Astrocyte (in vitro differentiated cells and primary cell): Measurements from ENCODE around the gene CACNA1H. TPM values are rescaled to one million over a fixed set of nuclear protein-coding genes. Genes with fewer than 3 reads are reported as not detected.

Source experiments
- DNase-seq: peaks from one replicate; pipeline ENCODE4 v3.0.0-alpha.2; 2010; ENCODE audit warnings: low read depth
- FAIRE-seq: peaks from 2 replicates; lab custom pipeline; 2011; peaks lifted over from hg19 to GRCh38; lab: Jason Lieb, UNC
- H2AFZ ChIP-seq: 2 replicates; pipeline ENCODE4 v1.6.0; 2012; ENCODE audit warnings: low read depth, low read length, inconsistent platforms
- H3K27ac ChIP-seq: 2 replicates; pipeline ENCODE4 v1.5.1; 2011; ENCODE audit warnings: low read depth, low read length, inconsistent platforms
- H3K27me3 ChIP-seq: 2 replicates; pipeline ENCODE4 v1.6.0; 2011; ENCODE audit warnings: low read length, inconsistent platforms; ENCODE audit not compliant: insufficient read depth
- H3K36me3 ChIP-seq: 2 replicates; pipeline ENCODE4 v1.5.1; 2011; ENCODE audit warnings: low read length, inconsistent platforms; ENCODE audit not compliant: insufficient read depth
- H3K4me1 ChIP-seq: 2 replicates; pipeline ENCODE4 v1.5.1; 2011; ENCODE audit warnings: low read length, inconsistent platforms; ENCODE audit not compliant: insufficient read depth
- H3K4me2 ChIP-seq: 2 replicates; pipeline ENCODE4 v1.6.0; 2012; ENCODE audit warnings: low read length, inconsistent platforms
- H3K4me3 ChIP-seq: 2 replicates; pipeline ENCODE4 v1.5.1; 2011; ENCODE audit warnings: low read depth, mild to moderate bottlenecking, low read length, inconsistent platforms; ENCODE audit not compliant: insufficient read depth
- H3K79me2 ChIP-seq: 2 replicates; pipeline ENCODE4 v1.6.0; 2012; ENCODE audit warnings: mild to moderate bottlenecking, low read length, inconsistent platforms; ENCODE audit not compliant: insufficient read depth
- H3K9ac ChIP-seq: 2 replicates; pipeline ENCODE4 v1.6.0; 2012; ENCODE audit warnings: mild to moderate bottlenecking, low read length, inconsistent platforms
- H3K9me3 ChIP-seq: 2 replicates; pipeline ENCODE4 v1.5.1; 2012; ENCODE audit warnings: low read depth, mild to moderate bottlenecking, low read length, inconsistent platforms; ENCODE audit not compliant: insufficient read depth
- H4K20me1 ChIP-seq: 2 replicates; pipeline ENCODE4 v1.6.0; 2012; ENCODE audit warnings: low read length, inconsistent platforms; ENCODE audit not compliant: insufficient read depth
- H3K27ac Mint-ChIP-seq: one replicate; pipeline ENCODE4 v1.8.0; 2021; ENCODE audit warnings: mild to moderate bottlenecking, mixed read lengths; ENCODE audit not compliant: unreplicated experiment
- H3K27me3 Mint-ChIP-seq: one replicate; pipeline ENCODE4 v1.8.0; 2021; ENCODE audit warnings: low read depth, mixed read lengths; ENCODE audit not compliant: unreplicated experiment
- H3K36me3 Mint-ChIP-seq: one replicate; pipeline ENCODE4 v1.8.0; 2021; ENCODE audit warnings: low read depth, mixed read lengths; ENCODE audit not compliant: unreplicated experiment
- H3K4me1 Mint-ChIP-seq: one replicate; pipeline ENCODE4 v1.8.0; 2021; ENCODE audit warnings: low read depth, mixed read lengths; ENCODE audit not compliant: unreplicated experiment
- H3K4me3 Mint-ChIP-seq: one replicate; pipeline ENCODE4 v1.8.0; 2021; ENCODE audit warnings: mild to moderate bottlenecking, moderate library complexity, mixed read lengths; ENCODE audit not compliant: unreplicated experiment
- H3K9me3 Mint-ChIP-seq: one replicate; pipeline ENCODE4 v1.8.0; 2021; ENCODE audit warnings: mild to moderate bottlenecking, mixed read lengths; ENCODE audit not compliant: unreplicated experiment
- EZH2 ChIP-seq: IDR thresholded peaks from 2 replicates; pipeline ENCODE4 v1.6.1; 2012; ENCODE audit warnings: mild to moderate bottlenecking, low read length, inconsistent platforms; ENCODE audit not compliant: insufficient read depth
- total RNA-seq: library from RNA; stranded (reverse); gene quantifications from 2 replicates; pipeline ENCODE4 v1.2.1, GENCODE V29; 2021
- TF ChIP-seq, protein P1 (sequence below): IDR thresholded peaks from 2 replicates; pipeline ENCODE4 v1.5.1; 2011; ENCODE audit warnings: low read depth, mild to moderate bottlenecking, inconsistent platforms, low read length, moderate library complexity; ENCODE audit not compliant: insufficient read depth

The CACNA1H gene
- total RNA-seq, 1 donor from 2014 or later, result 21.7 TPM

DNA sequence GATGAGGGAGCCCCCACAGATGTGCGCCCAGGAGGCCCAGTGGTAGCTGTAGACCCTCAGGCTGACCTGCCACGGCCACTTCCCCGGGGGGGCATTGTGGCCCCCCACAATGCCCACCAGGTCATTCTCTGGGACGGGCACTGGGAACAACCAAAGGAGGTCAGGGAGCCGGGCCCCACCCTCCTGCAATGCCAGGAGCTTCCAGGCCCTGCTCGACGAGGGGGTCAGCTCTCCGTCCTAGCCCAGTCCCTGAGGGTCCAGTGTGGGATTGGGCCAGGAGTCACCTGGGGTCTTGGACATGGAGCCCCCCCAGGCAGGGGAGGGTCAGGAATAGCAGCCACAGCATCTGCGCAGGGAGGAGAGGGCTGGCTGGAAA is 109.9 kb downstream of the CACNA1H start:
- H3K36me3 Mint-ChIP-seq, result no peaks in the 10 kb centered on the region
- H3K4me1 Mint-ChIP-seq, result no peaks in the 10 kb centered on the region
- Histone ChIP-seq H3K27ac (no peak overlapping the region), H4K20me1 (no peaks in the 10 kb centered on the region), H3K4me2 (no peak overlapping the region), H3K9ac (no peak overlapping the region), H3K4me1 (no peaks in the 10 kb centered on the region), H3K4me3 (no peak overlapping the region), H3K79me2 (no peaks in the 10 kb centered on the region), H3K27me3 (peaks cover 28% of the 10 kb centered on the region), H3K36me3 (no peaks in the 10 kb centered on the region), H2AFZ (no peak overlapping the region), H3K9me3 (no peaks in the 10 kb centered on the region)
- TF ChIP-seq, protein P1, sequence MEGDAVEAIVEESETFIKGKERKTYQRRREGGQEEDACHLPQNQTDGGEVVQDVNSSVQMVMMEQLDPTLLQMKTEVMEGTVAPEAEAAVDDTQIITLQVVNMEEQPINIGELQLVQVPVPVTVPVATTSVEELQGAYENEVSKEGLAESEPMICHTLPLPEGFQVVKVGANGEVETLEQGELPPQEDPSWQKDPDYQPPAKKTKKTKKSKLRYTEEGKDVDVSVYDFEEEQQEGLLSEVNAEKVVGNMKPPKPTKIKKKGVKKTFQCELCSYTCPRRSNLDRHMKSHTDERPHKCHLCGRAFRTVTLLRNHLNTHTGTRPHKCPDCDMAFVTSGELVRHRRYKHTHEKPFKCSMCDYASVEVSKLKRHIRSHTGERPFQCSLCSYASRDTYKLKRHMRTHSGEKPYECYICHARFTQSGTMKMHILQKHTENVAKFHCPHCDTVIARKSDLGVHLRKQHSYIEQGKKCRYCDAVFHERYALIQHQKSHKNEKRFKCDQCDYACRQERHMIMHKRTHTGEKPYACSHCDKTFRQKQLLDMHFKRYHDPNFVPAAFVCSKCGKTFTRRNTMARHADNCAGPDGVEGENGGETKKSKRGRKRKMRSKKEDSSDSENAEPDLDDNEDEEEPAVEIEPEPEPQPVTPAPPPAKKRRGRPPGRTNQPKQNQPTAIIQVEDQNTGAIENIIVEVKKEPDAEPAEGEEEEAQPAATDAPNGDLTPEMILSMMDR, result no peak
- TF ChIP-seq EZH2, result no peak
- H3K9me3 Mint-ChIP-seq, result peaks cover 5% of the 10 kb centered on the region
- no peak for FAIRE-seq
- H3K27ac Mint-ChIP-seq, result no peak overlapping the region
- no peak for DNase-seq
- H3K4me3 Mint-ChIP-seq, result no peak overlapping the region
- H3K27me3 Mint-ChIP-seq, result peaks cover 32% of the 10 kb centered on the region

DNA sequence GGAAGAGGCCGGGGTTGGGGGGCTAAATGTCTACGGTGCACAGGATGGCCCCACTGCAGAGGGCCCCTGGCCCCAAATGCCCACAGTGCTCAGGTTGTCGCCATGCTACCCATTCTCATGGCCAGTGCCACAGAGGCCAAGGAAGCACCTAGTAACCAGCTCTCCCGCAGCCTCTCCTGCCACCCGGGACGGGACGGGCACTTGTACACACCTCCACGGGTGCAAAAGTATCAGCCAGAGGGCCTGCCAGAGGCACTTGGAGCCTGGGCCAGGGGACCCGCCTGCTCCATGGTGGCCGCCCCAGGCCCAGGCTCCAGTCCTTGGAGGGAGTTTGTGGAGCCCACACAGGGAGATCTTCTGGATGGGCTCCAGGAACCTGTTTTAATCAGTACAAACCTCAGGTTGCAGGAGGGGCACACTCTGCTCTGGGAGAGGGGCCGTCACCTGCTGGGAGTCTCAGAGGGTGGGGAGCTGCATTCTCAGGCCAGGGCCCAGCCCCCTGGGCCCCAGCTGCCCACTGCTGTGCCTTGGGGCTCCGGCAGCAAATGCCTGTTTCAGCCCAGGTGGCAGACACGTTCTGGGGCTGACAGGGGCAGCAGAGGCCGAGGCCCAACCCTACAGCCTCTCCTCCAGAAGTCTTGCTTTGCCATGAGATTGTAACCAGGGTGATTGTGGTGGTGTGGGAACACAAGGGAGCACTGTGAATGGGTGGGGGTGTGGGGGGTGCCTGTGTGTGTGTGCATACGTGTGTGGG is 110.9 kb downstream of the CACNA1H start:
- Histone ChIP-seq H3K4me3 (no peak overlapping the region), H3K79me2 (no peaks in the 10 kb centered on the region), H3K4me1 (no peaks in the 10 kb centered on the region), H3K4me2 (no peak overlapping the region), H4K20me1 (no peaks in the 10 kb centered on the region), H3K36me3 (no peaks in the 10 kb centered on the region), H2AFZ (no peak overlapping the region), H3K27me3 (peaks cover 28% of the 10 kb centered on the region), H3K9ac (no peak overlapping the region), H3K27ac (no peak overlapping the region), H3K9me3 (no peaks in the 10 kb centered on the region)
- TF ChIP-seq, protein P1, result no peak
- TF ChIP-seq EZH2, result no peak
- Mint-ChIP-seq H3K4me3 (no peak overlapping the region), H3K9me3 (peaks cover 5% of the 10 kb centered on the region), H3K27me3 (peaks cover 32% of the 10 kb centered on the region), H3K4me1 (no peaks in the 10 kb centered on the region), H3K36me3 (no peaks in the 10 kb centered on the region), H3K27ac (no peak overlapping the region)
- FAIRE-seq, result no peak
- DNase-seq, result no peak
